Measurements from ENCODE around the gene EVC2.

GRCh38 chr4:5566991-5567390, 141.4 kb downstream of the EVC2 start:
- no peak for TF ChIP-seq NFIC (IDR thresholded peaks at IDR 0.05)
- no peak for TF ChIP-seq CBFB (CRISPR knock-in tag; IDR thresholded peaks at IDR 0.05)
- no peak for TF ChIP-seq CREB3L1 (IDR thresholded peaks at IDR 0.05; ENCODE audit: borderline replicate concordance, low read depth)
- TF ChIP-seq NR3C1 (CRISPR knock-in tag; IDR thresholded peaks at IDR 0.05), result no peak
- no peak for TF ChIP-seq TEAD1 (CRISPR knock-in tag; IDR thresholded peaks at IDR 0.05)
